AG20443 (cell line): ENCODE results near the gene TCERG1.
"Not testable (repeated sequence)": the region's sequence is repeated elsewhere in the genome, so short reads cannot be mapped to it uniquely, and the experiment has no call there.

Source experiments
- DNase-seq: peaks from one replicate; pipeline ENCODE4 v3.0.0; 2012; ENCODE audit warnings: low spot score, mixed read lengths

TCERG1 gene

GRCh38 chr5:146521403-146522106, 74.4 kb downstream of the TCERG1 start:
- DNase-seq, result no peak

- no peak for DNase-seq
Measured at GRCh38 chr5:146523698-146524097, 76.6 kb downstream of the TCERG1 start.

GRCh38 chr5:146527785-146528184, 80.7 kb downstream of the TCERG1 start:
- no peak for DNase-seq

GRCh38 chr5:146528236-146528635, 81.1 kb downstream of the TCERG1 start:
- DNase-seq, result no peak

- DNase-seq, result no peak
Measured at GRCh38 chr5:146529984-146530383, 82.9 kb downstream of the TCERG1 start.

- DNase-seq, result peak; percentile 67
Measured at GRCh38 chr5:146533260-146533857, 86.2 kb downstream of the TCERG1 start.

GRCh38 chr5:146533882-146534281, 86.7 kb downstream of the TCERG1 start:
- no peak for DNase-seq

- DNase-seq, result no peak
Measured at GRCh38 chr5:146538432-146538831, 91.3 kb downstream of the TCERG1 start.

GRCh38 chr5:146539973-146540372, 92.8 kb downstream of the TCERG1 start:
- DNase-seq, result no peak

- no peak for DNase-seq
Measured at GRCh38 chr5:146540414-146540813, 93.3 kb downstream of the TCERG1 start.

GRCh38 chr5:146541958-146542849, 95.1 kb downstream of the TCERG1 start:
- peak; percentile 82 for DNase-seq

- DNase-seq, result no peak
Measured at GRCh38 chr5:146544232-146544631, 97.1 kb downstream of the TCERG1 start.

- no peak for DNase-seq
Measured at GRCh38 chr5:146548781-146549449, 101.8 kb downstream of the TCERG1 start.

- no peak for DNase-seq
Measured at GRCh38 chr5:146549615-146550014, 102.5 kb downstream of the TCERG1 start.

- no peak for DNase-seq
Measured at GRCh38 chr5:146553446-146553845, 106.3 kb downstream of the TCERG1 start.

GRCh38 chr5:146556884-146557283, 109.8 kb downstream of the TCERG1 start:
- not testable (repeated sequence) for DNase-seq

- DNase-seq, result peak; percentile 55
Measured at GRCh38 chr5:146560205-146560812, 113.2 kb downstream of the TCERG1 start.
